GM21737 (cell line): ENCODE results near the gene C2orf80.
"Not testable (repeated sequence)": the region's sequence is repeated elsewhere in the genome, so short reads cannot be mapped to it uniquely, and the experiment has no call there.

Source experiments
- ATAC-seq: cut with Tn5 transposase; IDR thresholded peaks from one replicate; pipeline ENCODE4 v1.9.1; 2021; ENCODE audit warnings: mild to moderate bottlenecking, moderate library complexity; ENCODE audit not compliant: unreplicated experiment

Gene C2orf80

DNA sequence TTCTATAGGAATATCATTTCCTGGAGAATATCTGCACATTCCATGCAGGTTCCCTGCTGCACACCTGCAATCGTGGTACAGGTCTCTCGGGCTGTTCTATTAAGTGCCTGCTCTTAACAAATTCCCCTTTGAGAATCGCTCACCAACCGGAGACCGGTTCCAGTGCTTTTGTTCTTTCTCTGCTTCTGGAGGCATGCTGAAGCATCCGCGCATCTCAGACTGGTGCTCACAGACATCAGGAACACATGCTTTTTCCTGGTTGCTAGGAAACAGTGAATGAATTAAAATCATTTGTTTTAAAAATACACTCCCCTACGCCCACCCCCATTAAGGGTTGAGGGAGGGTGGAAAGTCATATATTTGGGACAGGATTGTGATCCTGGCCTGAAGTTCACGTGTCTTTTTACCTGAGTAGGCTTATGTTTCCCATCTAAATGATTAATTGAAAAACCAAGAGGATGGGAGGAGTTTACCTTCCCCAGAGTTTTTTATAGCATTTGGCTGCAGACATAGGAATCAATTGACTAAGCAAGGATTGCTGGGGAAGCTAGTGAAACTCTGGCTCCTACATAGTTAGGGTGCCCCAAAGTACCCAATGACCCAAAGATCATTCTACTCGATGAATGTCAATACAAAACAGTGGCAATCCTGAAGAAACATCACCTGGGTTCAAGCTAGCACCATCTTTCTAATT lies at the start of gene C2orf80:
TSS of gene C2orf80 (minus strand) at position 221 of the 694 bp plus-strand sequence. CDS start 3,044 bp downstream, outside the sequence.
- ATAC-seq: no peak

DNA sequence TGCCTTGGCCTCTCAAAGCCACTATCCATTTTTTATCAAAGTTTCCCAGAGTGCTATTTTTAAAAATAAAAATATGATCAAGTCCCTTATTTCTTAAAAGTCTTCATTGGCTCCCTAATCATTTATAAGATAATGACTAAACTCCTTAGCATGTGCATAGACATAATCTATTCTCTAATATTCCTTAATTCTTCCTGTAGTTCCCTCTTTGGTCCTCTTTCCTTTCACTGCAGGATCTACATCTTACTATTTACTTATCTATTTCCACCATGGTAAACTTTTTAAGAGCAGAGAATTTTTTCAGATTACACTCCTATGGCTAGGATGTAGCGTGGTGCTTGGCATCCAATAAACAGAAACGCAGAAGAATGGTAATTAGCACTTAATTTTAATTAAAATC lies 46.0 kb upstream of the C2orf80 start:
- ATAC-seq: no peak

DNA sequence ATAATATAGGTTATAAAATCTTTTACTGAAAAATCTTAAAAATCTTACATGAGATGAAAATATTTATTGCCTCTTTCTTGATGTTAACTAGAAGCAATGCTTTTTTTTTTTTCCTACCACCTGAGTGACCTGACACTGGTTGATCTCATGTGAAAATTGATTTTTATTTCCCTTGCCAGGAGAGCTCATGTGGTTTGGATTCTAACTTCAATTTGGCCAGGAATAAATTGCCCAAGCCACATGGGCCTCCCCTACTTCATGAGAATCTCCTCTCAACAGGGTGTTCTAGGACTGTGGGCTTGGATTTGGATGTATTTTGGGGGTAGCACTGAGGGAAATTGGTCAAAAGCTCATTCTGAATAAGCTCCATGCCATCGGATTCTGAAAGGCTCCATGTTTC lies 45.0 kb upstream of the C2orf80 start:
- no peak for ATAC-seq

DNA sequence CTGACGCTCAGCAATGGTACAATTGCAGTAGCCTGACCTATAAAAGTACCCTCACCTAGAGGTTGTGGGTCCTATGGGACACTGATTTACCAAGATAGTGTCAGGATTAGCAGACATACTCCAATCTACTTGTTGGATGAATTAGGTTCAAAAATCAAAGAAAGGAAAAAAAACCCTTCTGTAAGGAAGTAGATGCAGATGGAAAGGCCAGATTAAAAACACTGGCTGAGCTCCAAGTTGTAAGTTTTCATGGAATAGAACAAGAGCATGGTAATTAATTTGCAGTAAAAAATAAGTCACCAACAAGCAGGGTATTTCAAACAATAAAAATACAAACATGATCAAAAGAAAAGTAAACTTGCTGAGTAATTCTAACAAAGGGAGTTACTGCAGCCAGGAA lies 38.6 kb upstream of the C2orf80 start:
- ATAC-seq: no peak

DNA sequence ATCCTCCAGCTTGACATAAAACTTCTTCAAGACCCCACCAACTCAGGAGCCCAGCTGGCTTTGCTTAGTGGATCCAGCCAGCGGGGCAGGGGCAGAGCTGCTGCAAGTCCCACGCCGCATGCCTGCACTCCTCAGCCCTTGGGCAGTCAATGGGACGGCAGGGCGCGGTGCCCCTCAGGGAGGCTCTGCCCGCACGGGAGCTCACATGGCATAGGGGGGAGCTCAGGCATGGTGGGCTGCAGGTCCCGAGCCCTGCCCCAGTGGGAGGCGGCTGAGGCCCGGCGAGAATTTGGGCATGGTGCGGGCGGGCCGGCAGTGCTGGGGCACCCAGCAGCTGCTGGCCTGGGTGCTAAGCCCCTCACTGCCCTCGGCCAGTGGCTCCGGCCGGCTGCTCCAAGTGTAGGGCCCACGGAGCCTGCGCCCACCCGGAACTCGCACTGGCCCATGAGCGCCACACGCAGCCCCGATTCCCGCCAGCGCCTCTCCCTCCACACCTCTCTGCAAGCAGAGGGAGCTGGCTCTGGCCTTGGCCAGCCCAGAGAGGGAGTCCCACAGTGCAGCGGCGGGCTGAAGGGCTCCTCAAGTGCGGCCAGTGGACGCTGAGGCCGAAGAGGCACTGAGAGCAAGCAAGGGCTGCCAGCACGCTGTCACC lies 37.9 kb upstream of the C2orf80 start:
- no peak for ATAC-seq

DNA sequence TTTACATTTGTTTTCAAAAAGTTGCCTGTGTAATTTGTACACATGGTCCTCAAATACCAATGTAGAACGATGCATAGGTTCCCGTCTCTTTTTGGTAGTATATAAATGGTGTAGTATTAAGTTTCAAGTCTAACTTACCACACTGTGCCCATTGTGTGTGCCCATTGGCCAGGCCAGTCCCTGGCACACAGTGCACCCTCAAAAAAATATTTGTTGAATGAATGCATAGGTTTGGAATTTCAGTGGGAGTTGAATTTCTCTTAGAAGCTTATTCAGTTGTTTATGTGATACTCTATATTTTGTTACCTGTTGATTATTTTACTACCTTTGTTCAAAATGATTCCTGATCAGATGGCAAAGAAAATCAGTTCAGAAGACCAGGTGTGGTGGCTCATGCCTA lies 35.0 kb upstream of the C2orf80 start:
- no peak for ATAC-seq

DNA sequence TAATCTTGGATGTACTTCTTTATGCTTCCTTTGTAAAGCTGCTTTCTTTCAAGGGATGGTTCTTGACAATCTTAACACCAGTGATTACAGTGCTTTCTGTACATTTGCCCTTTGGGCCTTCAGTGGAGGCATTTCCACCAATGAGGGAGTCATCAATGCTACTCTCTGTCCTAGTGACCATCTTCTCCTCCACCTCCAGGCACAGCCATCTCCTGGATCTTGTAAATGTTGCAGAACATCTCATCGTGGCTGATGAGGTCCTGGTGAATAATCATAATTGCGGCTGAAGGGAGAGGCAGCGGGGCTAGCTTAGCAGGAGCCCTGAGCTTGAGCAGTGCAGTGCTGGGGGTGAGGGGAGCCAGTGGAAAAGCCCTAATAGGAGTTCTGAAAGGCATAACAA lies 32.5 kb upstream of the C2orf80 start:
- no peak for ATAC-seq

DNA sequence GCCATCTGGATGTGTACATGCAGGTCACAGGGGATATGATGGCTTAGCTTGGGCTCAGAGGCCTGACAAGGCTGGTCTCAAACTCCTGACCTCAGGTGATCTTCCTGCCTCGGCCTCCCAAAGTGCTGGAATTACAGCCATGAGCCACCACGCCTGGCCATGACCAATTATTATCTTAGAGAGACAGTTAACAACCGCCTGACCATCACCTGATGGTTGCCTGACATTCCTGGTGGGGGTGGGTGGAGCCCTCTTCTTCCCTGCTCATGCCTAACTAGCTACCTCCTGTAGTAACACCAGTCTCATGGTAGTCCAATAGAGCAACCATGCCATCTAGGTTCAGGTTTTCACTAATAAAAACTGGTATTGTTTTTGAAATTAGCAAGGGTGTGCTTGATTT lies 32.0 kb upstream of the C2orf80 start:
- ATAC-seq: not testable (repeated sequence)

DNA sequence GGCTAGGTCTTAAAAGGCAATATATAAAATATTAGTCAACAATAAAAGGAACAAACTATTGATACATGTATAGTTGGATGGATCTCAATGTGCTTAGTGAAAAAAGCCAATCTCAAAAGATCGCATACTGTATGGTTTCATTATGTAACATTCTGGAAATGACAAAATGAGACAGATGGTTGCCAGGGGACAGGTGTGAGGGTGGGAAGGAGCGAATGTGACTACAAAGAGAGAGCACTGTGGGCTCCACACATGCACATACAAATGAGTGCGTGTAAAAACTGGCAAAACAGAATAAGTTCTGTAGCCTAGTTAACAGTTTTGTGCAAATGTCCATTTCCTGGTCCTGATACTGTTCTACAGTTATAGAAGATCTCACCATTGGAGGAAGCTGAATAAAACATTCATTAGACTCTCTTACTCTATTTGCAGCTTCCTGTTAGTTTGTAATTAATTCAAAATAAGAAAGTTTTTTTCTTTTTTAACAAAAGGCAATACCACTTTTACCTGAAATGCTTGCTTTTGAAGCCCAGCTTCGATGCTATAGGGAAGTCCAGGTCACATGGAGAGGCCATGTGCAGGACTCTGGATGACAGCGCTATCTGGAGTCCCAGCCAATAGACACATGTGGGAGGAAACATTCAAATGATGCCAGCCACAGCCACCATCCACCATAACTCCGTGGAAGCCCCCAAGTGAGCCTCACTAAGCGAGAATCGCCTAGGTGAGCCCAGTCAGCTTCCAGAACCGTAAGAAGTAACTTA lies 21.0 kb upstream of the C2orf80 start:
- no peak for ATAC-seq

DNA sequence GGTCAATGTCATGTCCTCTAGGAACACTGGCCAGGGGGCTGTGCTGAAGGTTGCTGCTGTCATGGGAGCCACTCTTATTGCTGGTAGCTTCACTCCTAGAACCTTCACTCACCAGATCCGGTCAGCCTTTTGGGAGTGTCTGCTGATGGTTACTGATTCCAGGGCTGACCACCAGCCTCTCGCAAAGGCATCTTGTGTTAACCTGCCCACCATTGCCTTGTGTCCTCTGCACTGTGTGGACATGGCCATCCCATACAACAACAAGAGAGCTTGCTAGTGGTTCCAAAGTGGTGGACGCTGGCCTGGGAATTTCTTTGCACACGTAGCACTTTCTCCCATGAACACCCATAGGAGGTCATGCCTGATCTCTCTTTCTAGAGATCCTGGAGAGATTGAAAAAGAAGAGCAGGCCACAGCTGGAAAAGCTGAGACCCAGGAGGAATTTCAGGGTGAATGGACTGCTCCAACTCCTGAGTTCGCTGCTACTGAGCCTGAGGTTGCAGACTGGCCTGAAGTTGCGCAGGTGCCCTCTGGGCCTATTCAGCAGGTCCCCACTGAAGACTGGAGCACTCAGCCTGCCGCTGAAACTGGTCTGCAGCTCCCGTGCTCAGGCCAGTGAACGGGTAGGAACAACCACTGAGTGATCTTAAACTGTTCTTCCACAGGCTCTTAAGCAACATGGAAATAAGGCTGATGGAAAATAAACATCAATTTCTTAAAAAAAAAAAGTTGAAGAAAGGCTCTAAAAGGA lies 18.7 kb upstream of the C2orf80 start:
- no peak for ATAC-seq

DNA sequence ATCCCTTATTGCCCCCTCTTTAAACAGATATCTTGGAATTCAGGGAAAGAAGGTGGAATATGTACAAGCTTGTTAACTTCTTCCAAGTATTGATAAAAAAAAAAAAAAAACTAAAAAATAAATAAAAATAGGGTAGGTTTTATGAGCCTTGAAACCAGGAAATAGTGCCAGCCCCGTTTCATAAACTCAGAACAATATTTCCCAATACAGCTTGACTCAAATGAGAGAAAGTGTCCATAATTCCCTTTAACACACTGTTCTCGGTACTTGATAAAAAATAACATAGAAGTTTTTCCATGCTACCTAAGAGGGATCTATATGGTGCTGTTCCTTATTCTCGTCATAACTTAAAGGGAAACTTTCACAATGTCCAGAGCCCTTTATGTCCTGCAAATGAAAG lies 17.9 kb upstream of the C2orf80 start:
- no peak for ATAC-seq

DNA sequence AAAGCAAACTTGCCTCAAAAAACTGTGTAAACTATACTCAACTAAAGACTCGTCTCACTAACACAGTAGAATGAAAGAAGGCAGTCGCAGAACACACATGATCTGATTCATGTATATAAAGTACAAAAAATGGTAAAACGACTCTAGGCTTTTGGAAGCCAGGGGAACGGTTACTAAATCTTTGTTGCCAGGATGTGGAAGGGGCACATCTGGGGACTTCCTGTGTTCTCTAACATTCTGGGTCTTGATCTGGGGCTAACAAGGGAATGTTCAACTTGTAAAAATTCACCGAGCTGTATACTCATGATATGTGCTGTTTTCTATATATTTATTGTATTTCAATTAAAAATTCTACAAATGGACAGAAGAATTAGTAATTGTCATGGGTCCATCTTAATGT lies 14.3 kb upstream of the C2orf80 start:
- no peak for ATAC-seq

DNA sequence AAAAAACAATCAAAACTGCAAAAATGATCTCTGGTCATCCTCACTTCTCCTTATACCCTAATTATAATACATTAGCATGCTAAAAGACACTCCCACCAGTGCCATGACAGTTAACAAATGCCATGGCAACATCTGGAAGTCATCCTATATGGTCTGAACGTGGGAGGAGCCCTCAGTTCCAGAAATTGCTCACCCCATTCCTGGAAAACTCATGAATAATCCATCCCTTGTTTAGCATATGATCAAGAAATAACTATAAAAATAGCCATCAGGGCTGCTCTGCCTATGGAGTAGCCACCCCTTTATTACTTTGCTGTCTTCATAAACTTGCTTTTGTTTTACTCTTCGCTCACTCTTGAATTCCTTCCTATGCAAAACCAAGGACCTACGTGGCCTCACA lies 5.7 kb upstream of the C2orf80 start:
- no peak for ATAC-seq

DNA sequence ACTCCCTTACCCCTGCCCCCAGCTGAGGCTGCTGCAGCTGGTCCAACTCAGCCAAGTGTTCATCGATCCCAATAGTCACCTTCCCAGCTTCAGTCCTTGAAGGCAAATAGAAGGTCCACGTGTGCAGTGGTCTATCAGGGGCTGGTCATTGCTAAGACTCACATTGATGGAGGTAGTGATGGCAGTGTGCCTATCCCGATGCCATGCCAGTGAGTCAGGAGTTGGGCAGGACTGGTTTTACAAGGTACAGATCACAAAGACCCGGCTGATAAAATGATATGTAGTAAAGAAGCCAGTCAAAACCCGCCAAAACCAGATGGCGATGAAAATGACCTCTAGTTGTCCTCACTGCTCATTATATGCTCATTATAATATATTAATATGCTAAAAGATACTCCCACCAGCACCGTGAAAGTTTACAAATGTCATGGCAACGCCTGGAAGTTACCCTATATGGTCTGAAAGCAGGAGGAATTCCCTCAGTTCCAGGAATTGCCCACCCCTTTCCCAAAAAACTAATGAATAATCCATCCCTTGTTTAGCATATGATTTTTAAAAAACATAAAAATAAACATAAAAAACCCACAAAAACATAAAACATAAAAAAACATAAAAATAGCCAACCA lies 2.9 kb upstream of the C2orf80 start:
- no peak for ATAC-seq

DNA sequence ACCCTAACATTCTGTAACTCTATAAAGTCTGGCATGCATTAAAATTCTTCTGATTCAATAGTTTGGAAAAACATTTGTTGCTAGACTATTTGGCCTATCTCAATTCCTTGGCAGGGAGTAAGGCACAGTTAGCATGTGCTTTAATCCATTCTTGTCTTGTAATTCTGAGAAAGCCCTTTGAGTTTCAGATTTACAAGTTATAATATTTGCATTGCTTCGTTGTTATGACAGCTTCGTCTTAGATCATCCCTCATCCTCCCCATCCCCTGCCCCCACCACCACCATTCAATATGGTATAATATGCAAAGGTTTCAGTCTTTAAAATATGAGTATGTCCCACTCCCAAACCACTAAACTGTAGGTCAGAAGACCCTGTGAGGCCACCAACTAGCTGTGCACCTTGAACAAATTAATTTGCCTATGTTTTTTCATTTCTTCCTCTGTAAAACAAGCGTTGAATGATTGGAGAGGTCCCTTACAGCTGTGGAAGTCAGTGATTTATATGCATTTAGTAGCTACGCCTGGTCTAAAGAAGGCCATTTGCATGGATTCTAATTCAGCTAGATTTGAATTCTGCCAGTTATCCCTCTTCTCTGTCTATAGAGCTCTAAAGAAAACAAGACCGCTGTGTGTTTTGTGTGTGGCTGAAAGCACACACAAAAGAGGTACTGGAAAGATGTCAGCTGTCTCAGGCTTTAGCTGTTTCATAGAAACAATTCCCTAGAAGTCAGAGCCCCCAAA lies 591 bp downstream of the C2orf80 start:
- ATAC-seq: no peak

DNA sequence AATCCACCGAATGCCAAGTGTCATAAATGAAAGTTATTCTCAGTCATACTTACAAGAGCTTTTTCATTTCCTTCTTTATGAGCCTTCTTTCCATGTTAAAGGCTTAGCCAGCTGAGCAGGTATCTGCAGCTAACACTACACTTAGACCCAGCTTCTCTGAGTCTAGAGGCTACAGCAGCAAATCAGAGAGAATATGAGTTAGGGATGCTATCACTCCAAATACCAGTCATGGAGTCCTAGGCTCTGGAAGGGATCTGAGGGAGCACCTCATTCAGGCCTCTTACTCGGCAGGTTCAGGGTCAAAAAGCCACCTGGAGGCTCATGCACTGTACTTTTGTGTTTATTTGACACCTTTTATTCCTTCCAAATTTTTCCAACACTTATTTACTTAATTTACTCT lies 2.9 kb downstream of the C2orf80 start:
- no peak for ATAC-seq

DNA sequence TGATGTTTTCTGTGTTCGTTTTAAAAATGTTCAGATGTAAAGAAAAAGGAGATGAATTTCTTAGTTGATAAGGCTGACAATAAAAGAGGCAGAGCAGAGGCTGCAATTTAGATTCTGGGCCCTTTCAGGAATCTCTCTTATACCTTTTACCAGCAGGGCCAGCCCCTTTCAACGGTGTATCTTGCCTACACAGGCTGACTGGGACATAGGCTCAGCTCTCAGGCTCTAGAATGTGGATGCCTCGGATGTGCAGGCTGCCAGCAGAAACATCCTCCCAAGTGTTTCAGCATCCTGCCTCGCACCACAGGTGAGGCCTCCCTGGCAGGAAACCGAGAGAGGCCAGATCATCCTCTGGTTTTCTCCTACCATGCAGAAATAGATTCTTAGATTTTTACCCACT lies 3.4 kb downstream of the C2orf80 start:
- no peak for ATAC-seq

DNA sequence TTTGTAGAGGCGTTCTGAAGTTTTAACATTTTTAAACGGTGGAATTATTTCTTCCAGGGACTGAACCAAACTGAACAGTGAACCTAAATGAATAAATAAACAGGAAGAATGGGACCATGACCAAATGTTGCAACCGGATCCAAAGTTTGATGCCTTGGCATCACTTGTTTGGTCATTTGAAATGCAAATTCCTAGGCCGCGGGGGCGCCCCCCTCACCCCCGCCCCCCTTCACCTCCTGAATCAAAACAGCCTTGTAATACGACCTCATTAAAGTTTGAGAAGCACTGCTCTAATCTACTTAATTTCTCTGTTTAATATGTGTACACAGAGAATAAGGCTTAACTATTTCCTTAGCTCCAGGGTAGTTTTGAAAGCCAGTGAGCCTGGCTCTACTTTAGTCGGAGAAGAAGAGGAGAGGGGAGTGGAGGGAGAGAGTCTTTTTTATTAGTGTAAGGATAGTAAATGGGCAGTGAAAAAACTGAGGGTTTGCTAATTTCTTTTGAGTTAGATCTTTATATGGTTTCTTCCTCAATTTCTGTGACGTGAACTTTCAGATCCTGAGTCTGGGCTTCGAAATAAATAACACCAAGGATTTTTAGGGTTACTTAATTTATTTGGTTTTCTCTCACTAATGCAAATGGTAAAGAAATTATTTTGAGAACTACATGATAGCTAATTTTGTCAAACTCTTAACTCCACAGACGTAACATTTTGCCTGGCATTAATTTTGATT lies 5.7 kb downstream of the C2orf80 start:
- ATAC-seq: no peak

DNA sequence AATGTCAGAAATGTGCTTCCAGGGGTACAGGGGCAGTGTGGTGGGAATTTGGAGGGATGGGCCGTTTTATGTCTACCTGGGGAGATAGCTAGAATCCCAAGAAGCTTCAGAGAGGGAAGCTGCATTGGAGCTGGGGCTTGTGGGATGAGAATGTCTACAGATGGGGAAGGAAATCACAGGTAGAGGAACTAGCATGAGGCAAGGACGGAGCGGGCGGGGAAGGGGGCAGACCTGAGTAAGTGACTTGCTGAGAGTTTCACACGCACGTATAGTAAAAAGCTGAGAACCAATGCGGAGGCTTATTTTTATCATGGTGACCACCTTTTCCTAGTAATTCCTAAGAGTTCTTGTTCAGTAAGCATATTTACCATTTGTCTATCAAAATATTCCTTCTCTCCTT lies 6.3 kb downstream of the C2orf80 start:
- no peak for ATAC-seq

DNA sequence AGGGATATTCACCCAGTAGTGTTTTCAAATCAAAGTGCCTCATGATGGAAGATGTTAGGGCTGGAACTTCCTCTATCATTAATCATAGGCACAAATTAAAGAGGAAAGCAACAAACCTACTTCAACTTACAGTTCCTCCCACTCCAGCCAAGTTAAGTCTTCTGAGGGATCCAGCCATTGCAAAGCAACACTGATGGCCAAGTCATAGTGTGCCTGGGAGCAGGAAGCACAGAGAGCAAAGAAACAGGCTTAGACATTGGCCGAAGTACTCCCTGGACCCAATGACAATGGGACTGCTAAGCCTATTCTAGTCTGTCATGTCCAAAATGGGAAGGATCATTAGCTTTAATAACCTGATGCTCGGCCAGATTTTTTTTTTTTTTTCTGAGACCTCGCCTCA lies 7.0 kb downstream of the C2orf80 start:
- no peak for ATAC-seq
